GM06990 (cell line): ENCODE results near the gene DTNBP1.

Source experiments
- DNase-seq: peaks from one replicate; pipeline ENCODE4 v3.0.0-alpha.2; 2011; ENCODE audit not compliant: insufficient read length; ENCODE audit errors: extremely low read depth
- H3K27me3 ChIP-seq: replicated peaks from 2 replicates; pipeline ENCODE4 v1.6.0; 2011; ENCODE audit warnings: low read length; ENCODE audit not compliant: control insufficient read depth, insufficient read depth
- H3K36me3 ChIP-seq: 2 replicates; pipeline ENCODE4 v1.5.1; 2011; ENCODE audit warnings: low read length; ENCODE audit not compliant: control insufficient read depth, insufficient read depth
- H3K4me3 ChIP-seq: replicated peaks from 2 replicates; pipeline ENCODE4 v1.5.1; 2011; ENCODE audit warnings: low read depth, mild to moderate bottlenecking, control low read depth, low read length
- TF ChIP-seq, protein P1 (sequence below): IDR thresholded peaks from 2 replicates; pipeline ENCODE4 v1.5.1; 2011; ENCODE audit warnings: low read length, control low read depth, mild to moderate bottlenecking, inconsistent platforms; ENCODE audit not compliant: insufficient read depth, poor library complexity, severe bottlenecking

DTNBP1 gene

DNA sequence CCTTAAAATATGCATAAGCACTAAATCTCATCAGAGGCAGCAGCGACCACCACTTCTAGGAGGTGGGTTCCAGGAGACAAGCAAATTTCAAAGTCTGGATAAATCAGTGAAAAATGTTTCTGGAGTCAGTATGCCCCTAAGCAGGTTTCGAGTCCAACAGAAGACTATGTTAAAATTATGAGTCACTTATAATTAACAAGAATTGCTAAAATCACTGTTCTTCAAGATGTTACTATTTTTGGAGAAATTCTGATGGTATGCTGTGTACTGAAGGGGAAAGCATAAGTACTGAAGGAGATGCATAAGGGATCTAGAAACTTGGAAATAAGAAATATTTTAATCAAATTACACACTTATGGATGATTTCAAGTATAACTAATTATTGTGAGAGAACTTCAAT lies 58.0 kb downstream of the DTNBP1 start:
- Histone ChIP-seq H3K4me3 (no peak overlapping the region), H3K27me3 (no peaks in the 10 kb centered on the region), H3K36me3 (peaks cover 2% of the 10 kb centered on the region)
- no peak for DNase-seq
- TF ChIP-seq, protein P1, sequence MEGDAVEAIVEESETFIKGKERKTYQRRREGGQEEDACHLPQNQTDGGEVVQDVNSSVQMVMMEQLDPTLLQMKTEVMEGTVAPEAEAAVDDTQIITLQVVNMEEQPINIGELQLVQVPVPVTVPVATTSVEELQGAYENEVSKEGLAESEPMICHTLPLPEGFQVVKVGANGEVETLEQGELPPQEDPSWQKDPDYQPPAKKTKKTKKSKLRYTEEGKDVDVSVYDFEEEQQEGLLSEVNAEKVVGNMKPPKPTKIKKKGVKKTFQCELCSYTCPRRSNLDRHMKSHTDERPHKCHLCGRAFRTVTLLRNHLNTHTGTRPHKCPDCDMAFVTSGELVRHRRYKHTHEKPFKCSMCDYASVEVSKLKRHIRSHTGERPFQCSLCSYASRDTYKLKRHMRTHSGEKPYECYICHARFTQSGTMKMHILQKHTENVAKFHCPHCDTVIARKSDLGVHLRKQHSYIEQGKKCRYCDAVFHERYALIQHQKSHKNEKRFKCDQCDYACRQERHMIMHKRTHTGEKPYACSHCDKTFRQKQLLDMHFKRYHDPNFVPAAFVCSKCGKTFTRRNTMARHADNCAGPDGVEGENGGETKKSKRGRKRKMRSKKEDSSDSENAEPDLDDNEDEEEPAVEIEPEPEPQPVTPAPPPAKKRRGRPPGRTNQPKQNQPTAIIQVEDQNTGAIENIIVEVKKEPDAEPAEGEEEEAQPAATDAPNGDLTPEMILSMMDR = no peak

DNA sequence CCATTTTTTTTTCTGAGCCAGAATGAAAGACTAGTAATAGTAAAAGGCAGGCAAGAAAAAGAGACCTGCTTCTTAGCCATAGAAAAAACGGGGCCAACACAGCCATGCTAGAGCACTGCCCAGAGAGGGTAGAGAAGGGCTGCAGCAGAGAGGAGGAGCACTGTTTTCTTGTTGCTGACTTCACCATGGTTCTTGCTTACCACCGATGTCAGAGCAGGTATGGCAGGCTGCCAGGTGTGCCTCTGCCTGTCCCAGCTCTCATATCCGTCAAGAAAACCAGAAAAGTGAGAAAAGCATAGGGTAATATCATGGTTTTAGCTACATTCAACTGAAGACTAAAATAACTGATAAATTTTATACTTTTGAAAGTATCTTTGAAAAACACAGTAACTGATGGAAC lies 60.7 kb downstream of the DTNBP1 start:
- no peak for DNase-seq
- Histone ChIP-seq H3K4me3 (no peak overlapping the region), H3K36me3 (peaks cover 2% of the 10 kb centered on the region), H3K27me3 (no peaks in the 10 kb centered on the region)
- TF ChIP-seq, protein P1 = no peak

DNA sequence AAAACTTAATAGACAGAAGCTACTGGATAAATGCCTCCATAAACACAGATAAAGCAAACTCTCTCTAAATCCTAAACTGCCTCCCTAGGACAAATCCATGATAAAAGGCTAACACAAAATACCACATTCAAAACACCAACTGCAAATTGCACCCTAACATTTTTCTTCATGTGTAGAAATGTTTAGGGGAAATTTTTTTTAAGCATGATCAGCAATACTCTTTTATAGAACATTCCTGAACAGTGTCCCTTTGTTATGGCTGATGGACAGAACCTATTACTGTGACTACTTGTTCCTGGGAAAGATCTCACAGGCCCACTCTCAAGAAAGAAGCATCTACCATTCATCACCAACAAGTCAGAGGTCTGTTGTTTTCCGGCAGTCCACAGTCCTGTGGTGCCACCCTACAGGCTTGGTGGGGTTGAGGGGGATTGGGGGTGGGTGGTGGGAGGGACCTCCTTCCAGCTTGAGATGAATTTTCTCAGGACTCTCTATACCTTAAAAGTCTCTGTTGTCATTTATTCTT lies 64.5 kb downstream of the DTNBP1 start:
- Histone ChIP-seq H3K27me3 (no peaks in the 10 kb centered on the region), H3K36me3 (no peaks in the 10 kb centered on the region; the same call in none of the 2 replicates), H3K4me3 (no peak overlapping the region)
- no peak for DNase-seq
- TF ChIP-seq, protein P1 = no peak

DNA sequence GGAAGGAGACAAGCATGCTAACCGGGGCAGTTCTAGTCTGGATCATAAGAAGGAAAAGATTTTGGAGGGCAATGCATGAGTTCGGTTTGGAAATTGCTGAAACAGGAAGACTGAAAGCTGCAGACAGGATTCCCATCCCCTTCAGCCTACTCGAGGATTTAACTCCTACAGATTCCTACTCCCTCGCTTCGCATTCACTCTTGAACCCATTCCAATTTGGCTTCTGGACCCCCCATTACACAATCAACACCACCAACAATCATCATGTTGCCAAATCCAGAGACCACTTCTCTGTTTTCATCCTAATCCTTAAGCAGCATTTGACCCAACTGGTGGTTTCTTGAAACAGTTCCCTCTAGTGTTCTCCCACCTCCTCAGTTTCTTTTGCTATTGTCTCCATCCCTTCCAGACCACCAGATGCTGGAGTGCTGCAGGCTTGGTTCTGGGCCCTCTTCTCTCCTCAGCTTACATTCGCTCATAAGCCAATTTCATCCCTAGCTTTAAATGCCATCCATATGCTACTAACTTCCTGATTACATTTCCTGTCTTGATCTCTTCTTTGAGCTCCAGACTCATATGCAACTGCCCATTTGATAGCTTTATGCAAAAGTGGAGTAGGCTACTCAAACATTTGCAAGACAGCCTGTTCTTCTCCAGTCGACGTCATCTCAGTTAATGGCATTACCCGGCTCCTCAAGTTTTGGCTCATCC lies 66.5 kb downstream of the DTNBP1 start:
- Histone ChIP-seq H3K4me3 (no peak overlapping the region), H3K27me3 (no peaks in the 10 kb centered on the region), H3K36me3 (no peaks in the 10 kb centered on the region; the same call in 1 of the 2 replicates)
- TF ChIP-seq, protein P1 = no peak
- no peak for DNase-seq

DNA sequence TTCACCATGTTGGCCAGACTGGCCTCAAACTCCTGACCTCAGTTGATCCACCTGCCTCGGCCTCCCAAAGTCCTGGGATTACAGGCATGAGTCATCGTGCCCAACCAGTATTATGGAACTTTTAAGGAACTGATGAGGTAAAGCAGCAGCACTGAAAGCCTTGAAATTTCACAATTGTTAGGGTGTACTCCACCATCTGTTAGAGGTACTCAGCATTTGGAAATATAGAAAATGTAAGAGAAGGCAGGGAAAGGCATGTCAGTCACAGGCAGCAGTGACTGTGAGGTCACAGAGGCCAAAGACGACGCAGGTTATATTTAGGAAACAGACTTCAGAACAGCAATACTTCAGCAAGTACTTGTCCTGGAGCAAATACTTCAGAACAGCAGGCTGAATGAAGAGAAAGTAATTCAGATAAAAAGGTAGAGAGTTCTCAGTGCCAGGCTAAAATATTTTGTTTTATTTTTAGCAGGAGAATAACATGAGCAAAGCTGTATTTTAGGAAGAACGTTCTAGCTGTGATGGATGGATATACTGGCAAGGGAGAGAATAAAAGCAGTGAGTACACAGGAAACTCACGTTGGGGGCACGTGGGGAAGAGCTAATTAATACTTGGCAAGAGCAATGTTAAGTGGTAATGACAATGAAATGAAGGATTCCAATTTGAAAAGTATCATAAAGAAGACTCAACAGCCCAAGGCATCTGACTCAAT lies 67.2 kb downstream of the DTNBP1 start:
- no peak overlapping the region for H3K4me3 ChIP-seq
- no peaks in the 10 kb centered on the region; the same call in 1 of the 2 replicates for H3K36me3 ChIP-seq
- TF ChIP-seq, protein P1 = no peak
- no peak for DNase-seq
- H3K27me3 ChIP-seq = no peaks in the 10 kb centered on the region
